HG03097 (cell line): Measurements from ENCODE around the gene FMO1.
A peak's percentile ranks its signal among the peaks of the same experiment; 100 is the strongest.
"Not testable (repeated sequence)": the region's sequence is repeated elsewhere in the genome, so short reads cannot be mapped to it uniquely, and the experiment has no call there.

Experiments
- ATAC-seq: cut with Tn5 transposase; IDR thresholded peaks from one replicate; pipeline ENCODE4 v1.9.1; 2021; ENCODE audit not compliant: unreplicated experiment, low FRiP score

The FMO1 gene

DNA sequence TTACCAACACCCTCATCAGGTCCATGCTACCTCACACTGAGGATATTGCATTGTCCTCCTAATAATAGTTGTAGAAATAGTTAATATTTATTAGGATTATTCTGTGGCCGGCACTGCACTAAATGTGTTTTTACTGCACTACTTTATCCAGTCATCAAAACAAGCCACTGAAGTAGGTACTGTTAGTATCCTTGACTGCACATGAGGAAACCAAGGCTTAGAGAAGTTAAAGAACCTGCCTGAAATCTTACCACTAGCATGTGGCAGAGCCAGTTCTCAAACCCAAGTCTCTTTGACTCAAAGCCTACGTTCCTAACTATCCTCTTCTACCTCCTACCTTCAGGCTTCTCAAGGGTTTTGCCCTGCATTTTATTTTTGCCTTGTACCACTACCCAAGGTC lies 30.9 kb downstream of the FMO1 start:
- no peak for ATAC-seq

DNA sequence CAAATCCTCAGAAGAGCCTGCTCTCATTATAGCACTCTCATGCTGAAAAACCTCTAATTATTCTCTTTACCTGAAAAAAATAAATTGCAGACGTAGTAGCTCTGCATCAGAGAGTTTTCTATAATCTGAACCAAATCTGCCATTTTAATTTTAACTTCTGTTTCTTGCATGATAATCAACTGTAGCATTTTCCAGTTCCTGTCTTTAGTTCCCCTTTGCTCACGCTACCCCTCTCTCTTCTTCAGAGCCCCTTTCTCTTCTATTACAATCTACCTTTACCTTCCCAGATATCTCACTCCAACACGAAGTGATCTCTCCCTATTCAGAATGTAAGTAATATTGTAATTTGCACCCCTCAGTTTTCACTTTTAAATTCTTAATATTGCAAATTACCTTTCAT lies 31.4 kb downstream of the FMO1 start:
- ATAC-seq = no peak

DNA sequence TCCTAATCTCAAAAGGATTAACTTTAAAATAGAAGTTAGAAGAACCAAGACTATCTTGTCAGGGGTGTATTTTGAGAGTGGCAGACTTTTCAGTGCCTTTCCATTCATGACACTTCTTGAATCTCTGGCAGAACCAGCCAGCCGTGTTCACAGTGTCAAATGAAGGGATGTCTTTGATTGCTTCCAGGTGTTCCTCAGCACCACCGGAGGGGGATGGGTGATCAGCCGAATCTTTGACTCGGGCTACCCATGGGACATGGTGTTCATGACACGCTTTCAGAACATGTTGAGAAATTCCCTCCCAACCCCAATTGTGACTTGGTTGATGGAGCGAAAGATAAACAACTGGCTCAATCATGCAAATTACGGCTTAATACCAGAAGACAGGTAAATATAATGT lies 32.3 kb downstream of the FMO1 start:
- no peak for ATAC-seq

DNA sequence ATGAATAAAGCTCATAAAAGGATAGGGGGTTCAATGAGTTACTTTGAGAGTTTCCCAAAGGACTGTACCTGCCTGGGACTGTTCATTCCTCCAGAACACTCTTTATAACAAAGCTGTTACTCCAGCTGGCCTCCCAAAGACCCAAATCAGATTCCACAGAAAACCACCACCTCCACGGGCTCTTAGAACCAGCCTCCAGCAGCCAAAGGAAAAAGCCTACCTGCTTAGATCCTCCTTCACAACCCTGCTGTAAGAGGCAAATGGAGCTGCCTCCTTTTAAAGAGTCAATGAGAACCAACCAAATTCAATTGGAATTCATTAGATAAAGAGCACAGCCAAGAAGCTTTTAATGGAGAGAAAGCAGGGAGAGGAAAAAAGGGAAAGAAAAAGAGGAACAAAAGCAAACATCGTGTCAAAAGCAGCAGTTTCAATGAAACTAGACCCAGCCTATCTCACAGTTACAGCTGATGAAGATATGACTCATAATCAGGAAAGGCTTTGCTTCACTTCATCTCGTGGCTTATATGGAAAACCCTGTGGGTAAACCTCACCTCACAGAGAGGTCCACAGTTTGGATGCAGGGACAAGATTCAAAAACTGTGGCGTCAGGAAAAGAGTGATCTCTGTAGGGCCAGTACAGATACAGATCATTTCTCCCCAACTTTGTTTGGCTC lies 37.9 kb downstream of the FMO1 start:
- ATAC-seq = no peak

DNA sequence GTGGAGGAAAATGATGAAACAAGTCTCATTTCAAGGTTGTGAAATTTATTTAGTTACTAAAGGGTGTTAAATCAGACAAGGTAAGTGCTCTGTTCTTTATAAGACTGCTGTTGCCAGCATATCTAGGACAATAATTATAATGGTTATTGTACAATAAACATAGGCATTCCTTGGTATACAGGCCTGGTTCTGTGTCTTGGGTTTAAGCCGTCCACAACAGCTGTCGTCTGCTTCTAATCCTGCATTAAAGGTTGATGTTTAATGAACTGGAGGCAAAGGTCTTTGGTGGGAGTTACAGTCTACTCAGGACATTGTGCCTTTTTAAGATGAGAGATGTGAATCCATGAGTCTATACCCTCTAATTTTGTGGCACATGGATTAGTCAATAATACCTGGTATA lies 42.3 kb downstream of the FMO1 start:
- no peak for ATAC-seq

DNA sequence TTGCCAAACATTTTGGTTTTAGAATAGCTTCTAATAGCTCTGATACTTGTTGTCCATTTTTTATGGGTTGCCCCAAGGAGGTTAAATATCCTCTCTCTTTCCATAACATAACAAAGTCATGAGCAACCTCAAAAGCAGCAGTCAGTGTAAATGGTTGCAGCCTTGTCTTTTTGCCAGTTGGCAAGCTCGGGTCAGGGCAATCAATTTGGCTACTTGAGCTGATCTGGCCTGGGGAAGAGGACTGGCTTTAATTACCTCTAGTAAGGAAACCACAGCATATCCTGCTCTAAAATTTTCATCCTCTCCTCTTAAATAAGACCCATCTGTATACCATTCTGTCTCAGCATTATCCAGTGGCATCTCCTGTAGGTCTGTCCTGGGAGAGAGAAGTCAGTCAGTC lies 44.5 kb downstream of the FMO1 start:
- no peak for ATAC-seq

DNA sequence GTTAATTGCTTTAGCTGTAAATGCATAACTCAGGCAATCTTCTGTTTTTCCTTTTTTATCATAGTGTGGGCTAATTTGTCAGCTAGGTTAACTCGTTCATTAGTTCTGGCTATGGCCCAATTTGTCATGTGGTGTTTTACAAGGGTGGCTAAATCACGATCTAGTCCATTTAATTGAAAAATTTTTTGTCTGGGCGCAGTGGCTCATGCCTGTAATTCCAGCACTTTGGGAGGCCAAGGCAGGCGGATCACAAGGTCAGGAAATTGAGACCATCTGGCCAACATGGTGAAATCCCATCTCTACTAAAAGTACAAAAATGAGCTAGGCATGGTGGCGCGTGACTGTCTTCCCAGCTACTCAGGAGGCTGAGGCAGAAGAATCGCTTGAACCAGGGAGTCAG lies 47.1 kb downstream of the FMO1 start:
- ATAC-seq = not testable (repeated sequence)

DNA sequence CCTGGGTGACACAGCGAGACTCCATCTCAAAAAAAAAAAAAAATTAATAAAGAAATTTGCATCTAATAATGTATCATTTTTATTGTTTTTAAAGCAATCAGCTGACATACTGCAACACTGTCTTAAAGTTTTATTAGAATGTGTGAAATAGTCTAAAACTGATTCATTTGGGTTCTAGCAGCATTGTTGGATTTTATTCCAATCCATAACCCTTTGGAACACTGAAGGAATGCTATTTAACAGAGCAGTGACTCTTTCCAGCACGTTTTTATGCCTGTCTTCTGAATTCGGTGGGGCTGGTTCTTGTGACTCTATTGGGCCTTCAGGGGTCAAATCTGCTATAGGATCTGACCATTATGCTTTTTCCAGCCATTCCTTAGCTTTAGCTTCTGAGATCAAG lies 47.5 kb downstream of the FMO1 start:
- ATAC-seq = no peak

DNA sequence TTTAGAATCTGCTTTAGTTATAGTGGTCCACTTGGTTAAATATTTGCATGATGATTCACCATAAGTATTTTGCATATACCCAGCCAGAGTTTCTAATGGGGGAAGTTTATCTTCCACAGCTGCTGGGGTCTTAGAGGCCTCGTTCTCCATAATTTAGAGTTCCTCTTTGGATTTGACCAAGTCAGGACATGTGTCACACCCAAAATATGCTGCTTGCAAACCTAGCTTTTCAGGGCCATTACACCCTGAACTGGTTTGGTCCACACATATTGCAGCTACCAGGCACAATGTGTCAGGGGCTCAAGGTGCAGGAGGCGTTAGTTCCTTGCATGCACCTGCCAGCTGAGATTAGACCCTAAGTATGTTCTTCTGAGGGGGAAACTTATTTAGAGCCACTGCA lies 48.6 kb downstream of the FMO1 start:
- ATAC-seq = no peak

DNA sequence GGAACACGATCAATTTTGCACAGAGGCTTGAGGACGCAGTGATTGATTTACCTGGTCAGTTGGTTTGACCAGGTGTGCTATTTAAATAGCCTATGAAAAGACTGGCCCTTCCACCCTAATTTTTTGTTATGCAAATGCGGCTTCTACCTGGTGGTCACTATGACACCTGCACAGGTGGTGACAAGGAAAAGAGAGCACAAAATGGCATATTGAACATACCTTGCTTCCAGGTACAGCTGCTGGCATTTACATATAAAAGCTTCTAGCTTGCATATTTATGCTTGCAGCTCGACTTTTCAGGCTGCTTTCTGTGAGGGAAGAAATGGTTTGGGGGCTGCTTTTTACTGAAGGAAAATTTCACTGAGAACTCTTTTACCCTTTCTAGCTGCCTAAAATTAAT lies 50.4 kb downstream of the FMO1 start:
- ATAC-seq = no peak

DNA sequence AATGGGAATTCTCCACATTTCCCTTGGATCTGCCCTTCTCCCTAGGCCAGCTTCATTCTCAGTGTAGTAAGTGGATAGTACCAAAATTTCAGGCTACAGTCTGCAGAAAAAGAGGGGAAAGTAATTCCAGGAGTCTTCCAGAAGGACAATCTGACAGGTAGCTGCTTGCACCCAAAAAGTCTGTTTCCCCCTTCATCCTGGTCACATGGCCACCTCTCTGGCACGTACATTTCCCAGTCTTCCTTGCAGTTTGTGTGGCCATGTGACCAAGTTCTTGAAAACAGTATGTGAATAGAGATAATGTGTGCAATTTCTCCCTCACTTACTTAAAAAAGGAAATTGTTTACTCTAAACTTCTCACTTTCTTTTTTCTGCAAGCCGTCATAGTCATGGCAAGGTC lies 51.0 kb downstream of the FMO1 start:
- no peak for ATAC-seq

DNA sequence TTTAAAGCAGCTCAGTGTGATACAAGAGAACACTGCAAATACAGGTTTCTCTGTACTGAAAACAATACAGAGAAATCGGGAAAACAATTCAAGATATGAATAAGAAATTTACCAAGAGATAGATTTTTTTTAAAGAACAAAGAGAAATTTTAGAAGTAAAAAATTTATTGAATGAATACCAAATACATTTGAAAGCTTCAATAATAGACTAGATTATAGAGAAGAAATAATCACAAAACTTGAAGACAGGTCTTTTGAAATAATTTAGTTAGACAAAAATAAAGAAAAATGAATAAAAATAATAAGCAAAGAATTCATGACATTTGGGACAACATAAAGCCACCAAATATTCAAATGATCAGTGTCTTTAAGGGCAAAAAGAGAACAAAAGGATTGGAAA lies 52.1 kb downstream of the FMO1 start:
- ATAC-seq = no peak

DNA sequence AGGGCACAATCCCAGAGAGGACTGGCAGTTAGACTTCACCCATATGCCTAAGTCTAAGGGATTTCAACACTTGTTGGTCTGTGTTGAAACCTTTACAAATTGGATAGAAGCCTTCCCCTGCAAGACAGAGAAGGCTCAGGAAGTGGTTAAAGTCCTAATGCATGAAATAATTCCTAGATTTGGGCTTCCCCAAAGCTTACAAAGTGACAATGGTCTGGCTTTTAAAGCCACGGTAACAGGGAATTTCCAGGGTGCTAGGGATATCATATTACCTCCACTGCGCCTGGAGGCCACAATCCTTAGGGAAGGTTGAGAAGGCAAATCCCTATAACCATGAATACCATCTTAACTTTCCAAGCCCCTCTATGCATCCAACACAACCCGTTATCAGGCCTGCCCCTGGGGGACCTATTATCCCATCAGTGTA lies 62.4 kb downstream of the FMO1 start:
- no peak for ATAC-seq

DNA sequence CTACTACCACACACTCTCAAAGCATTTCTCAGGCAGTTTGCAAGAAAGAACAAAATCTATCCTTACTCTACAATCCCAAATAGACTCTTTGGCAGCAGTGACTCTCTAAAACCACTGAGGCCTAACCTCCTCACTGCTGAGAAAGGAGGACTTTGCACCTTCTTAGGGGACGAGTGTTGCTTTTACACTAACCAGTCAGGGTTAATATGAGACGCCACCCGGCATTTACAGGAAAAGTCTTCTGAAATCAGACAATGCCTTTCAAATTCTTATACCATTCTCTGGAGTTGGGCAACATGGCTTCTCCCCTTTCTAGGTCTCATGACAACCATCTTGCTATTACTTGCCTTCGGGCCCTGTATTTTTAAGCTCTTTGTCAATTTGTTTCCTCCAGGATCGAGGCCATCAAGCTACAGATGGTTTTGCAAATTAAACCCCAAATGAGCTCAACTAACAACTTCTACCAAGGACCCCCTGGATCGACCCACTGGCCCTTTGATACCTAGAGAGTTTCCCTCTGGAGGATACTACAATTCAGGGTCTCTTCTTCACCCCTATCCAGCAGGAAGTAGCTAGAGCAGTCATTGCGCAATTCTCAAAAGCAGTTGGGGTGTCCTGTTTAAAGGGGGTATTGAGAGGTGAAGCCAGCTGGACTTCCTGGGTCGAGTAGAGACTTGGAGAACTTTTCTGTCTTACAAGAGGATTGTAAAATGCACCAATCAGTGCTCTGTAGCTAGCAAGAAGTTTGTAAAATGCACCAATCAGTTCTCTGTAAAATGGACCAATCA lies 63.7 kb downstream of the FMO1 start:
- no peak for ATAC-seq

DNA sequence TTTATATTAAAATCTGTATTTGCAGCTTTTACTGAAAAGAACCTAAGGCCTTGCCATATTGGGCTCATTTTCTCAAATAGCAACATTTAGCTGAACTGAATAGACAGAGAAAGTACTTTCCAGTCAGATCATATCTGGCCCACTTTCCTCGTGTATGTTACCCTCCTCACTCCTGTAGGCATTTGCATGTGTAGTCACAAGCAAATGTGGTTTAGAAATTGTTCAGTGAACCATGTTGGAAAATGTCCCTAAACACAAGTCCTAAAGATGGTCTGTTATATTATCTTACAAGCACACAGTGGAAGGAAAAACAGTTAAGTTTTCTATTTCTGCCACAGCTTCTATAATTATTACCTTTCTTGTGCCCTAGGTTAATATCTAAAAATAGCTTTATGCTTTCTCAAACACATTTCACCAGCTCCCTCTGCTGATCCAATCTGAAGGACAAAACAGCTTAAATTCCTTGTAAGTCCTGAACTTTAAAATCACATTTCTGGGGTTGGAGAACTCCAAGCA lies 65.1 kb downstream of the FMO1 start:
- ATAC-seq = peak; percentile 65

DNA sequence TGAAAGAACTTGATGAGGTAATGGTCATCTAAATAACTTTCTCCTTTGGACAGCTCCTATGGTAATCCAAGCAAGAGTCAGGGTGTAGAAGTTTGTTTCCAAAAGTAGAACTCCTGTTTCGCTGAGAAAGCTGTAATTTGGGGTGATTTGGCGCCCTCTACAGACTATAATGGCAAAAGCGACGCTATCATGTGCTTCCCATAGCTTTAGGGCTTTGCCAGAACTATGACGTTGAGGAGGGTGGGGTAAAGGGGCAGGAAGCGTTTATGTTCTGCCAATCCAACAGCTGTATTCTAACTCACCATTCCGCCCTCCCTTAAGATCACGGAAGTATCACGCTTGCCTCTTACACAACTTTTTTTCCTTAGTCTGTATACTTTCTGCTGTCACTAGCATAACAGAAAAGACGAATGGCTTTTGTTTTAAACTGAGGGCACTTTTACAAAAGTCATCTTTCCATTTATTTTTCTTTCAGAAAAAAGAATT lies 65.6 kb downstream of the FMO1 start, which contains the start of gene FMO4:
Gene FMO4, plus strand, starts transcription at position 349 of the 486 bp plus-strand sequence. CDS start 5,643 bp downstream, outside the sequence.
- peak; percentile 99 for ATAC-seq

DNA sequence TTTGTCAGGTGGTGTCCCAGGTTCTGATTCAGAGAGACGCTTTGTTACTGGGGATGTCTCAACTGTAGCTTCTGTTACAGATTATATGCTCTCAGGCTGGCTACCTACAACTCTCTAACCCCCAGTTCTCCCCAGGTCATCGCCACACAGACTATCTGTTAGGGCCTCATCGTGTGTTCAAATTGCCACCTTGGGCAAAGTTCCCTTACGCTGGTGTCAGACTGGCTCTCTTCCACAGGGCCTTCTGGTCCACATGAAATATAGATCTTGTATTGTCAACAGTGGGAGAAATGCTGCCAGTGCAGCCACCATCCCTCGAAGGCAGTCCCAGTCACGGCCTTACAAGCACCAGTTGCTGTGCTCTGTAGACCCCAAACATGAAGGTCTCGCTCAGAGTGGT lies 81.0 kb downstream of the FMO1 start:
- ATAC-seq = no peak

DNA sequence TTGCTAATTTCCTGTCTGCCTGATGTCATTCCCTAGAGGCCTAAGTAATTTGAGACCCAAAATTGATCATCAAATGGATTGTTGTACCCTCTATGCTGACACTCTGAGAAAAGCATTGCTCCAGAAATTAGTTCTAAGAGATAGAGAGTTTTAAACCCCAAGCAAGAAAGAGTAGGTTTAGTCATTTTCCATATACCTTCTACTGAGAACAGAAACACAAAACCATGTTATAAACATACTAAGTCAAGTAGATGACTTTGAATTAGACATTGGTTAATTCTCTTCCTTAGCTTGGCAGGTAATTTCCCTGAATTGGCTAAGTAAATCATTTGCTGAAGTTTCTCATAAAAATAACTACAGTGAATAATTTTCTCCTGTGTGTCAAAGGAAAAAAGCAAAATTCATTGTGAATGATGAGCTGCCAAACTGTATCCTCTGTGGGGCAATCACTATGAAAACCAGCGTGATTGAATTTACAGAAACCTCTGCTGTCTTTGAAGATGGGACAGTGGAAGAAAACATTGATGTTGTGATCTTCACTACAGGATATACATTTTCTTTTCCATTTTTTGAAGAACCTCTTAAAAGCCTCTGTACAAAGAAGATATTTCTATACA lies 85.8 kb downstream of the FMO1 start:
- ATAC-seq = no peak
